GM19468 (cell line): Measurements from ENCODE around the gene VEGFC.

Experiments
- ATAC-seq: cut with Tn5 transposase; IDR thresholded peaks from one replicate; pipeline ENCODE4 v1.9.1; 2021; ENCODE audit warnings: mild to moderate bottlenecking, moderate library complexity, moderate number of reproducible peaks; ENCODE audit not compliant: unreplicated experiment; ENCODE audit errors: extremely low read depth

The VEGFC gene

DNA sequence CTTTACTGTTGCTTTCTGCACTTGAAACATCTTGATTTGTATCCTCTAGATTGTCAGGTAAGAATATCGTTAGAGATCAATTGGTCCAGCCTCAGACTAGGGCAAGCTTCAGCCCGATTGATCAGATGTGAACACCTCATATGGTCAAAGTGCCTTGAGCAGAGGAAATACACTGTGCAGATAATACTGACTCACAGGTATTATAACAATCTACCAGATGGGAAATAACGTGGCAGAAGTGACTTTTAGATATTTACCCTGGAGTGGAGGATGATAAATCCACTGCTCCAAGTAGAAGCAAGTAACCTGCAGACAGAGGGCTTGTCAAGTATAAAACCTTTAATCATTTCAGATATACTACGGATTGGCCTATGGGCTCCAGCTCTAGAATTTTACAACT is 17.9 kb downstream of the VEGFC start:
- no peak for ATAC-seq

DNA sequence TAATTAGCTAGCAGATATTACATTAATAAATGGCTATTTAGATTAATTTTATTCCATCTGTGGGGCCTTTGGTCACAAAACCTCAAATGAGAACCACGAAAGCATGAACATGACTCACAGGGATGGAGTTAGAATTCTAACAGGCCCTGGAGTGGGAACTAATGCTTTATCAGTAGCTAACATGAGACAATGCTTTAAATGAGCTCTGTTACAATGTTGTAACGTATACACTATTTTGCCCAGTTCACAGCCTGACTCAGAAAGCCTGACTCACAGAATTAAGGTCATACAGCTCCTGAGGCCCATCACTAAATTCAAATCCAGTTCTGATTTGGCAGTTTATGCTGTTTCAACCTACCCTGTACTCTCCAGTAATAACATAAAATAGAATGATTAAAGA is 23.2 kb downstream of the VEGFC start:
- ATAC-seq: no peak

DNA sequence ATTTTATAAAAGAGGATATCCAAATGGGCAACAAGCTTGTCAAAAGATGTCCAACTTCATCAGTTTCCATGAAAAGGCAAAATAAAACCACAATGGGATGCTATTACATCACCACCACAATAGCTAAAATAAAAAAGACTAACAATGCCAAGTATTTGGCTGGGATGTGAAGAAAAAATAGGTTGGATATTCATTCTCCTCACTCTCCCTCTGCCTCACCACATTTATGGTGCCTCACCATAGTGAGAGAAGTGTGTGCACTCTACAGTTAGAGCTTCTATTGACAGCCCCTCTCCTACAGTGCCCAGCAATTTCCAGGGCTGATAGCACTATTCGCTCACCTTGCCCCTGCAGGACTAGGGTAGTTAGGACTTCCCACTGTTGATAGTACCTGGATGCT is 25.5 kb downstream of the VEGFC start:
- no peak for ATAC-seq

DNA sequence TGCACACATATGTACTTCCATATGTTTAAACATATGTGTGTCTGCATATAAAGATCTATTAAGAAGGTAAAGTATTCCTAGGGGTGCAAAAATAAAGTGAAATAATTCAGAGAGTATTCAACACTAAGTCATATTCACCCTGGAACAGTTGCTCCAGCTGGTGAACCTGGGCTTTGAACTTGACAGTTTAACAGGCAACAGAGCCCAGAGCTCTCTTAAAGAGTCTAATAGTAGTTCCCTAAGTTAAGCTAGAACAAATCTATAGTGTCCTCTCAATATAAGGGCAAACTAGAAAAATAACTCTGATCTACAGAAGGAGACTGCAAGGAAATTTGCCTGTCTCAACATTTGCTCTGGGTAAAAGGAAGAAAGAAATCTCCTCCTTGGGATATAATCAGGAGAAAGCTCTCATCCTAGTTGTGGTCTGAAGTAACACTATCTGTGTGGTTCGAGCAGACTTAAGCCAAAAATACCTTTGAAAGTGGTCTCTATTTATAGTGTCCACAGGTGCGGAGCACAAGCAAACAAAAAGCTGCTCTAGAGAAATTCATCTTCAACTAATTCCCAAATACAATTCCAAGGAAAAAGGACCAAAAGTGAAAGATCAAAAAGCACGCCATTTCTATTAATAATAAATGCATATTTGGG is 29.9 kb downstream of the VEGFC start:
- ATAC-seq: no peak

DNA sequence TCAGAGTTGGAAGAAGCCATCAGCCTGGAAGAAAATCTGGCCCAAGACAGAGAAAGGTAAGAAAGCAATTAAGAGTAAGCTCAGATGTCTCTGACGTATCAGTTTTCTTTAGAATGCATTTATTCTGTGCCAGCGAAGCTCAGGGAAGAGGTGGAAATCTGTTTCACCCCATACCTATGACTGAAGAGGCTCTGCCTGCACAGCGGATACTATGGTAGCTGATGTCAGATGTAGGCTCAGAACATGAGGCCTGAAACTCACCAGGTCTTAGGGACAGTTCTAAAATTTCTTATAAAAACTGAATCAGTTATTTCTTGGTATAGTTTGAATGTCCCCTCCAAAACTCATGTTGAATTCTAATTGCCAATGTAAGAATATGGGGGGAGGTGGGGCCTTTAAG is 30.9 kb downstream of the VEGFC start:
- no peak for ATAC-seq

DNA sequence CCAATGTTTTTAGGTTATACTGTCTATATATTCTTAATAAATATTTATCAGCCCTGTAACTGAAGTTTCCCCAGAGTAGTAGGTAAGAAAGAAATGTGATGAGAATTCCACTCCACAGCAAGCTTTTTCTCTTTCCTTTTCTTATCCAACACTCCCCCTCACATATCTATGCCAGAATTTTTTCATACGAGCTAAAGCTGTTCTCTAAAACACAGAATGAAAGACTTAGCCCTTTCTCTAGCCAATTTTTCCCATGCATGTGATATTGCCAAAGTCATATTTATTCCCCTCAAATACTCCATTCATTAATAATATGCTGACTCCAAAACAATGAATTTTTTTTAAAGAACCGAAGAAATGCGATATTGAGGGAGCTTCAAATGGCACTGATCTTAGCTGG is 32.3 kb downstream of the VEGFC start:
- no peak for ATAC-seq

DNA sequence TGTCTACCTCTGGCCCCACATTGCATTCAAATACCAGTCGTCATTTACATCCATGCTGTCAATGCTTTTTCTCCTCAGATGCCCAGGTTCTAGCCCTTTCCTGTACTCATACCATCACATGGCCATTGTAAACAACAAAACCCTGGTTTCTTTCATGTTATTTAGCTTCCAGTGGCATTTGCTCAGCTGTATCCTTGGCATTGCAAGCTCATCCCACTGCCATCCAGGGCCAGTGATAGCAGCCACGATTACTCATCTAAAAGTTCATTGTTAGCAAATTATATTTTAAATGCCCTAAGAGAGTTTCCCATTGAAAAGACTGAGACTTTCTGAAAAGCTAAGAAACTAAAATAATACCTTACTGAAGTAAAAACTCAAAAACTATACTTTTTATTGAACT is 34.0 kb downstream of the VEGFC start:
- no peak for ATAC-seq

DNA sequence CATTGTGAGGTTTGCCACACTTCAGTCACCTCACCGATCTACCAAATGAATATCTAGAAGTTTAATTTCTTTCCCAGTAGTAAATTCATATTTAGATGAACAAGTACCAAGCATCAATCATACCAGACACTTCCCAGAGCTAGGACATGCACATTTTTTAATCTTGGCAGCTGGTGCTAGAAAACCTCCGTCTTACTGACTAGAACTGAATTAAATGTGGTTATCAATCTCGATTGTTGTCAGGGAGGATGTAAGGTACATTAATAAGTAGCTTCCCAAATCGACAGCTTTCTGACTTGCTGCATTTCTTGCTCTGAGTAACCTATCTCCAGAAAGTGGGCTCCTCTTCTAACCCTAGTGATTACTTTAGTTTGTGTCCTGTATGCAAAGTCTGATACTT is 34.4 kb downstream of the VEGFC start:
- ATAC-seq: no peak

DNA sequence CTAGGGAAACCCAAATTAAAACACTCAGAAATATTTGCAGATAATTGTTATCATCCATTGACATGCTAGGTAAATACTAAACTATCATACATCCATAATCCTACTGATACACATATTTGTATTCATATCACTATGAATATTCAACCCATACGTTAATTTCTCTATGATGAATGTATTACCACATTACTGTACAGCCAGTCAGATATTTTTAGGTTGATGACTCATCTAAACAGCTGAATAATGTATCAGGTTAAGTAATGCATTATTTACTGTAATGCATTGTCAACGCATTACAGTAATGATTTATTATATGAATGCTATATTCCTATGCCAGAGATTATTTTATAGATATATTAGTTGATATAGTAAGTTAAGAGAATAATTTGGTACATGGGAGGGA is 37.1 kb downstream of the VEGFC start:
- ATAC-seq: no peak

DNA sequence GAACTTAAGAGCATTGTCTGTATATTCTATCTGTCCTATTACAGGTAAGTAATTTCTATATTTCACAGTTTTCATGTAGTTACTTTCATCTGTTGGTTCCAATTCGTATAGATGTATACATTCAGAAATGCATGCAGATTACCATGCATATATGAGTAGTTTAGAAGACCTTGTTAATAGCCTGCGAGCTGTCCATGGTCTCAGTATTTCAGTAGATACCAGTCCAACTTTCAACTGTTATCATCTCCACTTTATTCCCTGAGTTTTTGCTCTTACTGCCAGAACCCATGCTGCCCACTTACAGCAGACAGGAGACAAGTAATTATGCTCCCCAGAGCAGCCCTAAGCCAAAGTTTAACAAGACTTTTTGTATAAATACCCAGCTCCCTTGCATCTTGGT is 37.7 kb downstream of the VEGFC start:
- ATAC-seq: no peak

DNA sequence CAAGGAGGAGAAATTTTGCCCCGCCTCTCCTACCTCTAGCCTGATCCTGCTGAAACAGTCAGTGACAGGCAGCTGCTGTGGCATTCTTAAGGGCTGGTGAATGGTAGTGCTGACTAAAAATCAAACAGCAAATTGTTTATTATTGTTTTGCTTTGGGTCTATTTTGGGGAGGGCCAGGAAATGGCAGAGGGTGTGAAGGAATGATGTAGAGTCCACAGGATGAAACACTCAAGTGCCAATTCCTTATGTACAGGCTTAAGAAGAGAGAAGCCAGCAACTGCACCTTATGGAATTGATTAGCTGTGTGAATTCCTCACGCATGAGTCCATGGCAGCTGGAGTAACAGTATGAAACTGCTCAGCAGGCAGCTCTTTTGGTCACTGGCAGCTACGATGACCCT is 39.7 kb downstream of the VEGFC start:
- ATAC-seq: no peak

DNA sequence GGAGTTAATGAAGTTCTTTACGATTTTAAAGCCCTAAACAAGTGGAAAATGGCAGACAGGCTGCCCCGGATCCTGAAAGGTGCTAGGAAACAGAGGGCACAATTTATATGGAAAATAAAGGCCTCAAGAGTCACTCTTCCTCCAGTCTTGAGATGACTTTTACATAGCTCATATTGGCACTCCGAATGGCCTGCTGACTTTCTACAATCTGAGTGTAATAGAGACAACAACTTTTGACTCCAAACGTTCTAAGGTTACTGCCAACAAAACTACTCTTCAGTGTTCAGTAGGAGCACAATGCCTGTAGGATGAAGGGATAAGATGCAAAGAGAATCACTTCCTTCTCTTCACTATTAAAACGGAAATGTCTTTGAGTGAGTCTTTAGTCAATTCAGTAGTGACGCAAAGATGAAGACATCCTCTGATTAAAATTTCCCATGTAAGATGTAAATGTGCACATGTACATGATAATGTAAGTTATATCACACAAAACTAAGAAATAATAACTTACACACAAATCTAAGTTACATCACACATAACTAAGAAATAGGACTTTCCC is 40.5 kb downstream of the VEGFC start:
- no peak for ATAC-seq

DNA sequence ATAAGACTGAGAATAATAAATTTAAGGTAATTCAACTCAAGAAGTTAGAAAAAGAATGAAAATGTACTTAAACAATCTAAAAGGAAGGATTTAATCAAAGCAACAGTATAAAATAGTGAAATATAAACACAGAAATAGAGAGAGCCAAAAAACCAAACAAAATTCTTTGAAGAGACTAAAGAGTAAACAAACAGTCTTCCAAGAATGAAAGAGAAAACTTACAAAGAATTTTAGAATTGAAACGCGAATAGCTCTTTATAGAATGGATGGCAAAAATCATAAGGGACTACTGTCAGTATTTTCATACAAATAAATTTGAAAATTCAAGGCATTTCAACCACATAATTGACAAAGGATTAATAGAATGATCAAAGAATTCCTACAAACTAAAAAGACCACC is 41.7 kb downstream of the VEGFC start:
- no peak for ATAC-seq

DNA sequence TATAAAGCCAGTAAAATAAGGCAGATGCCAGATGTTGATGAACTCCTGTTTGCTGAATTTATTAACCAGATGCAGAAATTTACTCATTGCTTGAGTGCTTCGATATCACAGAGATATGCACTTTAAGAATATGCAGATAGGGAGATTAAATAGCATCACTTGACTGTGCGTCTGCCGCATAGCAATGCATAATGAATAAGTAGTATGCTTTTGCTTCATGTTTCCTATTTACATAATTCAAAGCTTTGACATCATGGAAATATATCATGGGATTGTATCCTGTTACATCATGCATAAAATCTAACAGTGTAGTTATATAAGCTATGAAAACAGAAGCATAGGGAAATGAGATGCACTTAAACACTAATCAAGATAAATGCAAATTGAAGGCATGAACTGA is 45.9 kb downstream of the VEGFC start:
- no peak for ATAC-seq

DNA sequence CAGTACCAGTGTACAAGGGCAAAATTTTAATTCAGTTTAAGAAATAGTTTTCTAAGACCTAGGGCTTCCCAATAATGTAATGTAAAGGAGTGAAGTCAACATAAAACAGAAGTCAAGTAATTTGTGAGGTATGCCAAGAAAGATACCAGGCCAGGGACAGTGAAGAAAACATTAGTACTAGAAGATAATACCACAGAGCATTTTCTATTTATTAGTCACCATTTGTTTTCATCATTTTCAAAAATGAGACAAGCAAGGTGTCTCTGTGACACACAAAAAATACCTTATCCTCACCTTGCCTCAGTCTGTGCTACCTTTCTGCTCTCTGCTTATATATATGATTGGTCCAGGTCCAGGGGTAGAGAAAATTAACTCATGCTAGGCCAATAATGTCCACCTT is 46.8 kb downstream of the VEGFC start:
- no peak for ATAC-seq

DNA sequence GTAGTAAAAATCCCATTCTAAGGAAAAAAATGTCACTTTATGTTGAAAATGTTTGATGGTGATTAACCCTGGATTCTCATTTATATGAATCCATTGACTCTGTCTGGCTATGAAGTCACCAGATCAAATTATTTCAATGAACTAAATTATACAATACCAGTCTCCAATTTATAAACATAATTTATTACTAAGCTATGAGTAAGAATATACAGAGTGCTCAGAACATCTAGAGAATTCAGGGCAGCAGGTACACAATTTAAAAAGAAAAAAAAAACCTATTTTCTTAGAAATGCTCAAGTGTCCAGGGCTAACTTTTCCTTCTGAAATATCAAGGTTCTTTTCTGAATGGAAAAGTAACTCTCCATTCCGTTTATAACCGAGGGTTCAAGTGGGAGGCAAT is 48.6 kb downstream of the VEGFC start:
- ATAC-seq: no peak

DNA sequence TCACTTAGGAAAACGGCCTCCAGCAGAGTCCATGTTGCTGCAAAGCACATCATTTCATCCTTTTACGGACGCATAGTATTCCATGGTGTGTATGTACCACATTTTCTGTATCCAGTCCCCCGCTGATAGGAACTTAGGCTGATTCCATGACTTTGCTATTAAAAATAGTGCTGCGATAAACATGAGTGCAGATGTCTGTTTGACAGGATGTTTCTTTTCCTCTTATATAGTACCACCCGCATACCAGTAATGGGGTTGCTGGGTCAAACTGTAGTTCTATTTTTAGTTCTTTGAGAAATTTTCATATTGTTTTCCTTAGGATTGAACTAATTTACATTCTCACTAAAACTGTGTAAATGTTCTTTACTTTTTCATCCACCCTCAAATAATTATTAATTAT is 50.5 kb downstream of the VEGFC start:
- no peak for ATAC-seq

DNA sequence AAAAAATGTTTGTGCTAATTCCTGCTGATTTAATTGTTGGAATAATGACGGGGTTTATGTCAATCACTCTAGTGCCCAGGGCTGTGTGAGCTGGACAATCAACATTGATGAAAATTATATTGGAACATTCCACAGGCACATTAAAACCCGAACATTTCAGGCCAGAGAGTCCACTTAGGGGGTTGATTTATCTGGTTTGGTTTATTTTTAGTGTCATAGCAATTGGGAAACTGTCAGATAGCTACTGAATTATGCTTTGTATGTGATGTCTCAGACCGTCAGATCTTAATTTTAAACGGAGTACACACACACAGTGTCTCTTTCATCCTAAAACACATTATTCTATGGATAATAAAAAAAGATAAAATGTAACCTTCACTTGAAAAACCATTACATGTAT is 51.5 kb downstream of the VEGFC start:
- ATAC-seq: no peak

DNA sequence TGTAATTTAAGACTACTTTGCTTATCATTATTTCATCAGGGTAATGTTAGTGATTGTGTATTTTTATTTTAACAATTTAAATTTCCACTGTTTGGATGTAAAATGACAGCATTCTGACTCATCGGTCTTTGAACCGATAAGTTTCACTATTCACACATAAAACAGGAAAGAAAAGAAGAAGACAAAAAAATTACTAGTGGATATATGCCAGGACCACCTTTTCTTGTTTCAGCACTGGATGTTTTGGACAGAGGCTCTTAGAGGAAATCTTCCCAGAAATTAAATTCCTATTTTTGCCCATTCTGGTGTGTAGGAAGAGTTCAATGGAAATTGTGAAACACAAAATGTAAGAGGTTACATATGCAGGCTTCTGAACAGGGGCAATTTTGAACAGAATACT is 57.4 kb downstream of the VEGFC start:
- ATAC-seq: no peak

DNA sequence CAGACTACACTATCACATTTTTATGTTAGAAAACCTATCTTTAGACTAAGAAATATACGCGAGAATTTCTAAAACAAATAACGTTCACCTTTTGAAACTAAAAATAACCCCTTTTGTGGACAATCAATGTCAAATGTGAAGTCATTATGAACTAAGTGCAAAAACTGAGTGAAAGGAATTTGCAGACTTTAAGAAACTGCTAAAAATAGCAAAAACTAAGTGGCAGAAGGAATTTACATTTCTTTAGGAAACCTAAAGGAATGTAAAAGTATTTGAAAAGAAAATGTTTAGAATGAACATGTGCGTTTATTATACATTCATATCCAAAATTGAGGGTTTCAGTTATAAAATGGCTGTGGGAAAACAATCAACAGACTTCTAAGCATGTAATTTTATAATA is 58.3 kb downstream of the VEGFC start:
- no peak for ATAC-seq

DNA sequence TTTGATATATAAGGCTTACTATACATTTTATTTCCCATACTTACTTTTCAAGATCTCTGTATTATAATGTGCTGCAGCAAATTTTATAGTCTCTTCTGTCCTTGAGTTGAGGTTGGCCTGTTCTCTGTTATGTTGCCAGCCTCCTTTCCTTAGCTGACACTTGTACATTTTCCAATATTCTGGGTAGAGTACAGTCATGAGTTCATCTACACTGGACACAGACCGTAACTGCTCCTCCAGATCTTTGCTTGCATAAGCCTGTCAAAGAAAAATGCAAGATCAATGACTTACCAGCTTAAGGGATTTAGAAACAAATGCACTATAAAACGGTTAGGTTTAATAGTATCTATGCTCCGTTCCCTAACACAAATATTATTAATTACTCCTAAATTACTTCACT is 63.2 kb downstream of the VEGFC start:
- no peak for ATAC-seq

DNA sequence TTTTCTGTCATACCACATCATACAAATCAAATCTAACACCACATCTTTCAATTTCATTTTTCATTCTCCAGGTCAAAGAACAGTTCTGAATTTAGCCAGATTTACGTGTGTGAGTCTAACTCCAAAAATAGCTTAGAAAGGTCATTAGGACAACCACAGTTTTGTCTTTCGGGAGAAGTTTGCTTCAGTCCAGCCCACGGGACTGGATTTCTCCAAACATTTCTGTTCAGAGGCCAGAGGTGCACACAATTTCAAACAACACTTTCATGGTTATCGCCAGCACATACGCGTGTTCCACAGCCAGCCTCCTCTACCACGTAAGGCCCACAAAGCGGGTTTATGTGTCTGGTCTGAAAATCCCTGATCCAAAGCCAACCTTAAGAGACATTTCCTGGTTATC is 65.9 kb downstream of the VEGFC start:
- no peak for ATAC-seq

DNA sequence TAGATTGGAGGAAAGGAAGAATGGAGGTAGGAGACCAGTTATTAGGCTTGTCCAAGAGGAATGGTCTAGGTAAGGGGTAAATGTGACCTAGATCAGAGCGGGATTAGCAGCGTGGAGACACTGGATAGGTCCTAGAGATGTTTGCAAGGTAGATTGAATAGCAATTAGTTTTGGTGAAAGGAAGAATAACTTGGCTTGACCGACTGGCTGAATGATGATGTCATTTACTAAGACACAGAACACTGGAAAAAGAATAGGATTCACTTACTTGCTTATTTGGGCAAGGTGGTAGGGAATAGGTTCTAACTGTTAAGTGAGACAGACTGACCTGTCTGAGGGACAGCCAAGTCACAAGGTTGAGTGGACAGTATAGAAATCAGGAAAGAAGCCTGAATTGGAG is 71.3 kb downstream of the VEGFC start:
- ATAC-seq: no peak
